Upper lobe of left lung (tissue), 6 donors: ENCODE measurements around the gene RERE. TPM values are rescaled to one million over a fixed set of nuclear protein-coding genes. Genes with fewer than 3 reads are reported as not detected.
A peak's percentile ranks its signal among the peaks of the same experiment; 100 is the strongest.
"Not testable (repeated sequence)": the region's sequence is repeated elsewhere in the genome, so short reads cannot be mapped to it uniquely, and the experiment has no call there.

ENCODE experiments used
- ATAC-seq, 2 donors: fragments of 200-7000 bp; cut with Tn5 transposase; one replicate each; pipeline ENCODE4 v1.9.1; 2022; ENCODE audit warnings: mild to moderate bottlenecking in 2 of 2, moderate library complexity in 2 of 2; ENCODE audit not compliant: low FRiP score in 2 of 2
- DNase-seq, 2 donors: peaks; one replicate each; pipeline ENCODE4 v3.0.0-alpha.2; 2019 to 2020
- H3K27ac ChIP-seq, 4 donors: fragments of 200-600 bp; sonication (generic); one replicate each; pipeline ENCODE4 v1.5.1; 2016 to 2019
- H3K27me3 ChIP-seq, 4 donors: fragments of 200-600 bp; sonication (generic); one replicate each; pipeline ENCODE4 v1.5.1; 2017 to 2019
- H3K36me3 ChIP-seq, 4 donors: fragments of 200-600 bp; sonication (generic); one replicate each; pipeline ENCODE4 v1.5.1; 2016 to 2019
- H3K4me1 ChIP-seq, 4 donors: fragments of 200-600 bp; sonication (generic); one replicate each; pipeline ENCODE4 v1.5.1; 2018 to 2019
- H3K4me3 ChIP-seq, 4 donors: fragments of 200-600 bp; sonication (generic); one replicate each; pipeline ENCODE4 v1.5.1; 2017 to 2019; ENCODE audit warnings: mild to moderate bottlenecking in 2 of 4, moderate library complexity in 1 of 4
- H3K9me3 ChIP-seq, 4 donors: fragments of 200-600 bp; sonication (generic); one replicate each; pipeline ENCODE4 v1.5.1; 2018 to 2019
- EP300 ChIP-seq, 4 donors: sonication (generic); formaldehyde crosslinking; IDR thresholded peaks; one replicate each; pipeline ENCODE4 v1.5.1; 2017; ENCODE audit warnings: antibody characterized with exemption in 4 of 4, control low read depth in 2 of 4
- POLR2A ChIP-seq, 4 donors: fragments of 450-650 bp; IDR thresholded peaks; one replicate each; pipeline ENCODE4 v1.5.1; 2016 to 2017; ENCODE audit warnings: antibody characterized with exemption in 4 of 4, mild to moderate bottlenecking in 2 of 4
- POLR2AphosphoS5 ChIP-seq, 2 donors: sonication (generic); formaldehyde crosslinking; IDR thresholded peaks; one replicate each; pipeline ENCODE4 v1.5.1; 2017; ENCODE audit warnings: antibody characterized with exemption in 2 of 2
- WGBS, 2 donors: methylation state at CpG; one replicate each; pipeline ENCODE4 v1.1.5; 2017 to 2018; 5-methylcytosine and 5-hydroxymethylcytosine counted together
- total RNA-seq, 6 donors: library from RNA; depleted of rRNA in 4 of 6; stranded (reverse); fragments of >200 nt in 4 of 6; gene quantifications; one replicate each; pipeline versions ENCODE4 v1.1.0 to v1.2.1, GENCODE V29; 2016 to 2021
- TF ChIP-seq, protein P1 (sequence below), 6 experiments: fragments of 450-650 bp in 4 of 6; fragments of 200-600 bp in 2 of 6; sonication (generic) in 2 of 6; IDR thresholded peaks; one replicate each; pipeline ENCODE4 v1.5.1; 2016 to 2019; ENCODE audit warnings: antibody characterized with exemption in 6 of 6
- donor health status: DM: no; HTN: no; CAD: no; lungs with moderate emphysema.
- donor health status: DM: no; HTN: yes; CAD: no; lungs with severe emphysema.

Gene RERE
- total RNA-seq, 6 donors from 2014 or later, result 75.5 to 222 (median 104) TPM

DNA sequence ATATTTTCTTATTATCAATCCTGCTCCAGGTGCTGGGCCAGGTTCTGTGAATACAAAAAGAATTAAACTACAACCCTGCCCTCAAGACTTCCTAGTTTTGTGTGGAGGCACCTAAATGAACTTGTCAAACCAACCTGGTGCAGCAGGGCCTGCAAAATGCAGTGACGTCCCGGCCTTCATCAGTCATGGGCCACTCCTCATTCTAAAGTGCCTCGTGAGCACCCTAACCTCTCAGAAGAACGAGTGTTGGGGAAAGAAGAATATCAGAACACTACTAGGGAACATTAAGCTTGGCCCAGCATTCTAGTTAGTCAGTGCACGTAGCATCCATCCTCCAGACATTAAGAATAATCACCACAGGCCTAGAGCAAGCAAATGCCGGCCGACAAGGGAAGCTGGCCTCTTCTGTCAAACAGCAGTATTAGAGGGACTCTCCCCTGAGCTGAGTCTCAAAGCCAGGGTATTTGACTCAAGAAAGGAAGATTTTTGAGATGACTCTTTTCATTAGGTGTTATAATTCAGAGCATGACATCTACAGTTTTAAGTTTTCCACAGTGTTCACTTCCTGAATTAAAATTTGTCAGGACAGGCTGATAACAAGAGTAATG, 361.6 kb downstream of the RERE start:
- H3K36me3 ChIP-seq, result no peaks in the 10 kb centered on the region
- peak overlapping the region; percentile 46 to 68 (median 53) for H3K27ac ChIP-seq
- no peak for TF ChIP-seq EP300 (IDR thresholded peaks at IDR 0.05)
- TF ChIP-seq POLR2A (IDR thresholded peaks at IDR 0.05), result no peak
- TF ChIP-seq POLR2AphosphoS5 (IDR thresholded peaks at IDR 0.05), result no peak
- TF ChIP-seq, protein P1, sequence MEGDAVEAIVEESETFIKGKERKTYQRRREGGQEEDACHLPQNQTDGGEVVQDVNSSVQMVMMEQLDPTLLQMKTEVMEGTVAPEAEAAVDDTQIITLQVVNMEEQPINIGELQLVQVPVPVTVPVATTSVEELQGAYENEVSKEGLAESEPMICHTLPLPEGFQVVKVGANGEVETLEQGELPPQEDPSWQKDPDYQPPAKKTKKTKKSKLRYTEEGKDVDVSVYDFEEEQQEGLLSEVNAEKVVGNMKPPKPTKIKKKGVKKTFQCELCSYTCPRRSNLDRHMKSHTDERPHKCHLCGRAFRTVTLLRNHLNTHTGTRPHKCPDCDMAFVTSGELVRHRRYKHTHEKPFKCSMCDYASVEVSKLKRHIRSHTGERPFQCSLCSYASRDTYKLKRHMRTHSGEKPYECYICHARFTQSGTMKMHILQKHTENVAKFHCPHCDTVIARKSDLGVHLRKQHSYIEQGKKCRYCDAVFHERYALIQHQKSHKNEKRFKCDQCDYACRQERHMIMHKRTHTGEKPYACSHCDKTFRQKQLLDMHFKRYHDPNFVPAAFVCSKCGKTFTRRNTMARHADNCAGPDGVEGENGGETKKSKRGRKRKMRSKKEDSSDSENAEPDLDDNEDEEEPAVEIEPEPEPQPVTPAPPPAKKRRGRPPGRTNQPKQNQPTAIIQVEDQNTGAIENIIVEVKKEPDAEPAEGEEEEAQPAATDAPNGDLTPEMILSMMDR (IDR thresholded peaks at IDR 0.05), result no peak
- ATAC-seq, result peak; percentile 52 to 81
- 63 to 68% methylated on average over 7 of the region's 7 CpGs for WGBS, 2 donors
- H3K27me3 ChIP-seq, result no peaks in the 10 kb centered on the region
- DNase-seq, result peak in 1 of 2 donors; percentile 74
- H3K9me3 ChIP-seq, result no peaks in the 10 kb centered on the region
- H3K4me3 ChIP-seq, result no peak overlapping the region
- peaks cover 23 to 39% (median 31%) of the 10 kb centered on the region in 4 donors for H3K4me1 ChIP-seq

DNA sequence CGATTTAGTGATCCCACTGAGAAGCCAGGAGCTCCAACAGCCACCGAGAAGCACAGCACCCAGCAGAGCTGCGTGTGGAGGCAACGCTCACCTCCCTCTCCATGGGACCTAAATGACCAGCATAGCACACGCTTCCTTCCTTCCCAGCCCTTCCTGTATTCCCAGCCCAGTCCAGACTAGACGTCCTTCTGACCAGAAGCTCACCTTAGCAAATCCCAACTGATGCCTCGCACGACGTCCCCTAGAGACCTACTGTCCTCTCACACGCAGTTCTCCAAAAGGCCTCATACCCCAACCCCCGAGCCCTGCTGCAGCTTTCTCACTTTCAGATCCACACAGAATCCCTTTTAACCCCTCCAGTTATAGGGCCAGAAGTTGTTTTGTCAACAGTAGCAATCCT, 367.1 kb downstream of the RERE start:
- no peak for ATAC-seq
- Histone ChIP-seq H3K36me3 (peaks cover 0 to 2% (median 0%) of the 10 kb centered on the region in 4 donors), H3K9me3 (no peaks in the 10 kb centered on the region), H3K4me3 (no peak overlapping the region), H3K27ac (peak overlapping the region in 3 of 4 donors; percentile 67 to 87 (median 71)), H3K4me1 (peaks cover 19 to 32% (median 25%) of the 10 kb centered on the region in 4 donors), H3K27me3 (no peaks in the 10 kb centered on the region)
- WGBS, 2 donors, result 63 to 69% methylated on average over 11 of the region's 11 CpGs
- peak in 1 of 4 donors; percentile 84 for TF ChIP-seq EP300 (IDR thresholded peaks at IDR 0.05)
- peak in 1 of 2 donors; percentile 44 for TF ChIP-seq POLR2AphosphoS5 (IDR thresholded peaks at IDR 0.05)
- TF ChIP-seq, protein P1 (IDR thresholded peaks at IDR 0.05), result no peak
- no peak for TF ChIP-seq POLR2A (IDR thresholded peaks at IDR 0.05)
- DNase-seq, result no peak

DNA sequence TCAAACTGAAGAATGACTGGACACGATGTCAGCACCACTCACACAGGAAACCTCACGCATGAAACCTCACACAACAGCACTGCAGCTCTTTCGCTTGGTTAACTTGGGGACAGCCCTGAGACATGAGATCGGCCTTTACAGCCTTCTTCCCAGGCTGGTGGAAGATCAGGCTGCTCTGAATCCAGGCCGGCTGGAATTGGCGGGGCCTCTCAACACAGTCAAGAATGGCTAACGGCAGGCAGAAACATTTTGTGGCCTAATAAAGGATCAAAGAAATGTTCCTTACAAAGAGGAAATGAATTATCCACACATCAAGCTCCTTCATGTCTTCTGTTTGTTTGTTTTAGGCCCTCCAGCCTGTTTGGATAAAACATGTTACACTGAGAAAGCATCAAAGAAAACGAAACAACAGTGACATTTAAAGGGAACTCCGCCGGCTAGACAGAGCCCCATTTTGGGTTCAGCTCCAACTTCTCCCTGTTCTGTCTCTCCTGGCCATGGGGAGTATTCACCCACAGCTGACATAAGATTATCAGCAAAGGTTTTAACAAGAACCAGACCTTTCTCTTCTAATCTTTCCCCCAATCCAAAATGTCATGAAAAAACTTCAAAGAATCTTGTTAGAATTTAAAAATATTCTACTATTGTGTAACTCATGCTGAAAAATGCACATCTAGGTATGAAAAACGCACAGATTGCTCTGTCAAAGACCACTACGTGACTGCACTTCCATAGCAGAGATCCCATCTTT, 368.4 kb downstream of the RERE start:
- DNase-seq (no peak), ATAC-seq (peak in 1 of 2 donors; percentile 57)
- WGBS, 2 donors, result 40 to 47% methylated on average over 12 of the region's 12 CpGs
- H3K27me3 ChIP-seq, result no peaks in the 10 kb centered on the region
- H3K4me3 ChIP-seq, result peak overlapping the region in 1 of 4 donors; percentile 22
- H3K4me1 ChIP-seq, result peaks cover 17 to 32% (median 23%) of the 10 kb centered on the region in 4 donors
- H3K9me3 ChIP-seq, result no peaks in the 10 kb centered on the region
- TF ChIP-seq POLR2AphosphoS5 (IDR thresholded peaks at IDR 0.05), result no peak
- TF ChIP-seq, protein P1 (IDR thresholded peaks at IDR 0.05), result no peak
- no peak for TF ChIP-seq POLR2A (IDR thresholded peaks at IDR 0.05)
- no peak for TF ChIP-seq EP300 (IDR thresholded peaks at IDR 0.05)
- peaks cover 0 to 2% (median 0%) of the 10 kb centered on the region in 4 donors for H3K36me3 ChIP-seq
- H3K27ac ChIP-seq, result peak overlapping the region; percentile 67 to 87 (median 74)

DNA sequence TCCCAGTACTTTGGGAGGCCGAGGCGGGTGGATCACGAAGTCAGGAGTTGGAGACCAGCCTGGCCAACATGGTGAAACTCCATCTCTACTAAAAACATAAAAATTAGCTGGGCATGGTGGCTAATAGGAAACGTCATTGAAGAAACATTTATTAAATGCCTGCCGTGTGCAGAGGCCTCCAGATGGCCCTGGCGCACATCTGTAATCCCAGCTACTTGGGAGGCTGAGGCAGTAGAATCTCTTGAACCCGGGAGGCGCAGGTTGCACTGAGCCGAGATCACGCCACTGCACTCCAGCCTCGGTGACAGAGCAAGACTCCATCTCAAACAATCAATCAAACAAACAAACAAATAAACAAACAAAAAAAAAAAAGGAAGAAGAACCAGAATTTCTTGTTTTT, 368.9 kb downstream of the RERE start:
- H3K27me3 ChIP-seq, H3K4me3 ChIP-seq, ATAC-seq, H3K9me3 ChIP-seq, H3K36me3 ChIP-seq, DNase-seq: not testable (repeated sequence)
- H3K27ac ChIP-seq, result peak overlapping the region; percentile 67 to 87 (median 74)
- 76 to 78% methylated on average over 11 of the region's 11 CpGs for WGBS, 2 donors
- H3K4me1 ChIP-seq, result peaks cover 17 to 32% (median 23%) of the 10 kb centered on the region in 4 donors

DNA sequence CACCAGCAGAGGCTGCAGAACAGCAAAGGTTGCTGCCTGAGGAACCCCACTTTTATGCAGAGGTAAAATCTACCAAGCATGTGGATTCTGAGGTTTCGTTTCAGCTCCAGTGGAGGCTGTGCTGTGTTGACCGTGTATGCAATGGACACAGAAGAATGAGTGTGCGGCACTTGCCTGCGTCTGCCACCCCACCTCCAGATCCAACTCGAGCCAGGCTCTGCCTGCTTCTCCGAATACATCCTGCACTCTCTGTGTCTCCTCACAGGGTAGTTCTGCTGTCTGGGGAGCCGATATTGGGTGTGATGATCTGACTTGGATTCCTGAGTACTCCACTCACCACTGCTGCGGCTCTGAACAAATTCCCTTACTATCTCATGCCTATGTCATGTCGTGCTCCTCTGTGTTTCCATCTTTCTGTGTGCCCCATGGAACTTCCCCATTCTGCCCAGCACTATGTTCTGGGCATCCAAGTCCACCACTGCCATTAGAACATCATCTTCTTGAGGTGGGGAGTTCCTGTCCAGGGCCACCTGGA, 369.8 kb downstream of the RERE start:
- no peak for TF ChIP-seq POLR2A (IDR thresholded peaks at IDR 0.05)
- no peak for TF ChIP-seq EP300 (IDR thresholded peaks at IDR 0.05)
- no peak for TF ChIP-seq POLR2AphosphoS5 (IDR thresholded peaks at IDR 0.05)
- TF ChIP-seq, protein P1 (IDR thresholded peaks at IDR 0.05), result no peak
- peaks cover 17 to 32% (median 23%) of the 10 kb centered on the region in 4 donors for H3K4me1 ChIP-seq
- no peak for ATAC-seq
- no peak for DNase-seq
- 95 to 96% methylated on average over 8 to 9 of the region's 9 CpGs for WGBS, 2 donors
- no peaks in the 10 kb centered on the region for H3K27me3 ChIP-seq
- H3K4me3 ChIP-seq, result no peak overlapping the region
- no peak overlapping the region for H3K27ac ChIP-seq
- no peaks in the 10 kb centered on the region for H3K9me3 ChIP-seq
- H3K36me3 ChIP-seq, result peaks cover 0 to 2% (median 0%) of the 10 kb centered on the region in 4 donors

DNA sequence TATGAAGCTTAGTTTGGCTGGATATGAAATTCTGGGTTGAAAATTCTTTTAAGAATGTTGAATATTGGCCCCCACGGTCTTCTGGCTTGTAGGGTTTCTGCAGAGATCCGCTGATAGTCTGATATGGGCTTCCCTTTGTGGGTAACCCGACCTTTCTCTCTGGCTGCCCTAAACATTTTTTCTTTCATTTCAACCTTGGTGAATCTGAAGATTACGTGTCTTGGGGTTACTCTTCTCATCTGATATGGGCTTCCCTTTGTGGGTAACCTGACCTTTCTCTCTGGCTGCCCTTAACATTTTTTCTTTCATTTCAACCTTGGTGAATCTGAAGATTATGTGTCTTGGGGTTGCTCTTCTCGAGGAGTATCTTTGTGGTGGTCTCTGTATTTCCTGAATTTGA, 371.3 kb downstream of the RERE start:
- not testable (repeated sequence) for H3K9me3 ChIP-seq, ATAC-seq, DNase-seq, H3K27ac ChIP-seq, H3K36me3 ChIP-seq, H3K4me3 ChIP-seq, H3K27me3 ChIP-seq
- peaks cover 14 to 29% (median 22%) of the 10 kb centered on the region in 4 donors for H3K4me1 ChIP-seq
- WGBS, 2 donors, result 85 to 92% methylated on average over 5 of the region's 5 CpGs
